GM12873 (cell line): ENCODE results near the gene NECTIN1.

ENCODE experiments used
- TF ChIP-seq, protein P1 (sequence below): IDR thresholded peaks from 2 replicates; pipeline ENCODE4 v1.5.1; 2012; ENCODE audit warnings: low read depth, mild to moderate bottlenecking, moderate library complexity, low read length, control low read depth; ENCODE audit not compliant: insufficient read depth; ENCODE audit errors: missing control alignments

Gene NECTIN1

DNA sequence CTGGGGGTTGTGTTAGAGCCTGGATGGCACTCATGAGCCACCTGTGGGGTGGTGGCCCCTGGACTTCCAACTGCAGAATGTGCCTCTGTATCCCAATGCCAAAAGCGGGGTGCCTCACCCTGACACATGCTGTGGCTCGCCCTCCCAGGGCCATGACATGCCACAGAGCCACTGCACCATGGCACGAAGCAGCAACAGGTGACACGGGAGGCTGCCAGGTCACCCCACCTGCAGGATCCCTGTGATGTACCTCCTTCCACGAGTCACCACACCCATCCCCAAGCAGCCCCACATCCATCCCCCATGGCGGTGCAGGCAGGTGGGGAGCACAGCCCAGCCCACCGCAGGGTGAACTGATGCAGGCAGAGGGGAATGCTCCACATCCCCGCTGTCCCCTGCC lies 14.8 kb downstream of the NECTIN1 start:
- TF ChIP-seq, protein P1, sequence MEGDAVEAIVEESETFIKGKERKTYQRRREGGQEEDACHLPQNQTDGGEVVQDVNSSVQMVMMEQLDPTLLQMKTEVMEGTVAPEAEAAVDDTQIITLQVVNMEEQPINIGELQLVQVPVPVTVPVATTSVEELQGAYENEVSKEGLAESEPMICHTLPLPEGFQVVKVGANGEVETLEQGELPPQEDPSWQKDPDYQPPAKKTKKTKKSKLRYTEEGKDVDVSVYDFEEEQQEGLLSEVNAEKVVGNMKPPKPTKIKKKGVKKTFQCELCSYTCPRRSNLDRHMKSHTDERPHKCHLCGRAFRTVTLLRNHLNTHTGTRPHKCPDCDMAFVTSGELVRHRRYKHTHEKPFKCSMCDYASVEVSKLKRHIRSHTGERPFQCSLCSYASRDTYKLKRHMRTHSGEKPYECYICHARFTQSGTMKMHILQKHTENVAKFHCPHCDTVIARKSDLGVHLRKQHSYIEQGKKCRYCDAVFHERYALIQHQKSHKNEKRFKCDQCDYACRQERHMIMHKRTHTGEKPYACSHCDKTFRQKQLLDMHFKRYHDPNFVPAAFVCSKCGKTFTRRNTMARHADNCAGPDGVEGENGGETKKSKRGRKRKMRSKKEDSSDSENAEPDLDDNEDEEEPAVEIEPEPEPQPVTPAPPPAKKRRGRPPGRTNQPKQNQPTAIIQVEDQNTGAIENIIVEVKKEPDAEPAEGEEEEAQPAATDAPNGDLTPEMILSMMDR = no peak

DNA sequence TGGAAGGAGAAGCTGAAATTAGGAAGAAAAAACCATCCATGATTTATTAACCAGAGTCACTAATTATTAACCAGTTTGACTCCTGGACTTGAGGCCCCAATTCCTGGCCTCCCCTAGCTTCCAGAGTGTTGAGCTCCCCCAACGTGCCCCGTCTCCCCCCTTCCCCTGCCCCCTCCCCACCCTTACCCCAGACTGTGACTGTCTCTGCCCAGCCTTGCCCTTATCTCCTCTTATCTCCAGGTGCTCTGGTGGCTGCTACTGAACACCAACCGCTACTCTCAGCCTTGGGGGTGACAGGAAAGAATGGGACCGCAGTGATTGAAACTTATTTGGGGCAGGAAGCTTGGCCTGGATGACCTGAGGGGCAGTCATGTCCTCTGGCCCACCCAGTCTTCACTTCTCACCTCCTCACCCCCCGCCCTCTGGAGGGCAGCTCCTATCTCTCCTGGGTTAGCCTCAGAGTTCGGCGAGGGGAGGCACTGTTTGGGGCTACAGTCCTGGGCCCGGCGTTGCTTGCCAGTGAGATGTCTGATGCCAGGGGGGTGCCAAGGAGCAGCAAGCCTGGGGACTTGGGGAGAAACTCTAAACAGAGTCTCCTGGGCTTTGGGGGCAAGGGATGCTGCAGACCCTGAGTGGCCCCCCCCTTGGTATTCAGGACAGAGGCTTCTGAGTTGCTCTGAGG lies 15.5 kb downstream of the NECTIN1 start:
- TF ChIP-seq, protein P1 = no peak

DNA sequence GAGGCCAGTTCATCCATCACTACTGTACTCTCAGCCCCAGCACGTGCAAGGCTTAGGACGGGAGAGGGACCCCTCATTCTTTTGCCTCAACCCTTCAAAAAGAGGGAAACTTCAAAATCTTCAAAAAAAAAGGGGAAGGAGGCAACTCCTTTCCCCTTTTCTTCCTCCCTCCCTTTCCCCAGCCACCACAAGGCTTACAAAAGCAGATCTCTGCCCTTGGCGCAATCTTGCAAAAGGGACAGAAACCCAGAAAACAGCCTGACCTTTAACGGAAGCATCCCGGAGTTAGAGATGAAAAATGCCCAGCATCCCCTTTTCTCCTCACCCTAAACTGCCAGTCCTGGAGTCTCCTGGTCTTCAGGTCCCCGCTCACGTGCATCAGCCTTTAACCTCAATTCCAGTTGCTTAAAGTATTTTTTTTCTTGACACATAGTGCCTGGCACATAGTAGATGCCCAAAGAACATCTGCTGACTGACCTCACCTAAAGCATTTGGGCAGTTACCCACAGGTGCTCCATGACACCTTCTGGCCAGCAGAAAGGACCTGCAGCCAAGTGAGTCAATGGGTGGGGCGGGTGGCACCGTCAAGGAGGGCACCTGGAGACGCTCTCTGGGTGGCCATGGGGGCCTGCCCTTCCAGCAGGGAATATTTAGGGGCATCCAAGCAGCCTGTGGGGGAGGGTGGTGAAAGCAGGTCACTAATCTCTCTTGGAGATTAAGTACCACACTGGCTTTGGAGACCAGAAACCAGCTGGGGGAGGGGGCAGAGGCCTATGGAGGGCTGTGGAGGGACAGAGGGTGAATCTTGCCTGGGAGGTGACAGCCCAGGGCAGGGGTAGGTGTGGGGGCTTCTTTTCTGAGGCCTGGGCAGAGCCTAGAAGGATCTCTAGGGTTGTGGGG lies 16.3 kb downstream of the NECTIN1 start:
- TF ChIP-seq, protein P1 = no peak

DNA sequence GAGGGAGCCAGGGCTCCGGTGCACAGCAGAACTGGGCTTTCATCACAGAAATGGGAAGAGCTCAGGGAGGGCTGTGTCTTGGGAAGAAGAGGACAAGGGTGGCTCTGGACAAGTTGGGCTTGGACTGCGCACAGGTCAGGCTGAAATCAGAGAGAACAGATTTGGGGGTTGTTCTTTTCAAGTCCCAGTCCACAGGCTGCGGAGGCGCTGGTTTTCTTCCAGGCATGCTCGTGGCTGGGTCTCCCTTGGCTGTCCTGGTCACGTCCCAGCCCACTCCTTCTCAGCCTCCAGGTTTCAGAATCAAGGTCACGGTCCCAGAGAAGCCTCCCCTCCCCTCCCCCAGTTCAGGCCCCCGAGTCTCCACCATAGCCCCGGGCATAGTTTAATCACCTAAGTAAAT lies 17.0 kb downstream of the NECTIN1 start:
- TF ChIP-seq, protein P1 = no peak

DNA sequence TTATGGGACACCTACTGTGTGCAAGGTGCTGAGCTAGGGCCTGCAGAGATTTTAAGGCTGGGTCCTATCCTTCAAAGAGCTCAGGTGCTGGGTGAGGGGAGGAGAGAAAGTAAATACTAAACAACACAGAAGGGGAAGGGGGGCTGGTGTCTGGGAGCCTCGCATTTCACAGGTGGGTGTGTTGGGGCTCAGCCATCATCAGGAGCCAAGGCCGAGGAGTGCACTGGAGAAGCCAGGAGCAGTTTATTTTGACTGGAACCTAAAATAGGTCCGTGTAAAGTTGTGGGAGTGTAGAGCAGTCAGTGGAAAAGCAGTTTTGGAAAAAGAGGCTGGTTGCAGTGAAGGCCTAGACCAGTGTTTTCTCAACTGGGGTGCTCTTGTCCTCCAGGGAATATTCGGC lies 17.5 kb downstream of the NECTIN1 start:
- TF ChIP-seq, protein P1 = no peak

DNA sequence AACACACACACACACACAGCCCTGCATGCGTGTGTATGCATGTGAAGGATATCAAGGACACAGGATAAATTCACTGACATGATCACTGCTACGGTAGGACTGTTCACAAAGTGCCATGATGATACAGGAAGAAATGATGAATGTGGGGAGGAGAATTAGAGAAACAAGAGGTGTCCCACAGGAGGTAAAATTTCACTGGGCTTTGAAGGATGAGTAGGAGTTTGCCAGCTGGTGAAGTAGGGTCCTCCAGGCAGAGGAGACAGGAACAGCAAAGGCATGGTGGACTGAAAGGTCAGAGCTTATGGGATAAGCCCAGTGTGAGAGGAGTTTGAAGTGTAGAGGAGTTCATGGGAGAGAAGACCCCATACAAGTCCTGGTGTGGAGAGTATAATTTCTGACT lies 18.6 kb downstream of the NECTIN1 start:
- TF ChIP-seq, protein P1 = no peak

DNA sequence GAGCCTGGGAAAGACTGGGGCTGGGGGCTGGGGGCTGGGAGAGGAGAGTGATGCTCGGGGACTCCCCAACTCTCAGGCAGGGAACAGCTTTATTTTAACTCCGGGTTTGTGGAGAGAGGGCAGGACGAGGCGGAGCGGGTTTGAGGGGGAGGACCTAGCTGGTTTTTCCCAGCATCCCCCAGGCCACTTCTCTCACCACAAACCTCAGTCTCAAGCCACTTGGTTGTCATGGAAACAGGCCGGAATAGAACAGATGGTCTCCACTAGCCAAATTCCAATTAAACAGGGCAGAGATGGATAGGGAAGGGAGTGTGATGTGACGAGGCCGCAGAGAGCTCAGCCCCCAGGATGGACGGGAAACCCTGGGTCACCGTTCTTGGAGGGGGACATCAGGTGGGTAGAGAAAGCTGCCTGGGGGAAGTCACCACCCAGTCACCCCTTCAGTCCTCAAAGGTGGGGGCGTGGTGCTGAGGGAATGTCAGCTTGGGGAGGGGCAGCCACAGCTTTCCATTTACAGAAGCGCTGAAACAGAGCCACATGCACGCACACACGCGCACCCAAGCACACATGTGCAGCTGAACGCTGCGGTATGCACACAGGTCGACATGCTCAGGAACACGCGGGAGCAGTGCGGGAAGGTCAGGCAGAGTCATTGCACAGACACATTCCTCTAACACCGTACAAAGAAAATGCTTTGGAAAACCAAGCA lies 19.2 kb downstream of the NECTIN1 start:
- TF ChIP-seq, protein P1 = no peak
